Thoracic aorta (tissue), 2 donors: Measurements from ENCODE around the gene KIRREL3. TPM values are rescaled to one million over a fixed set of nuclear protein-coding genes. Genes with fewer than 3 reads are reported as not detected.

Experiments used
- ATAC-seq: fragments of 150-250 bp; one replicate; pipeline ENCODE4 v1.8.0; 2017; ENCODE audit warnings: low read depth; ENCODE audit not compliant: insufficient number of reproducible peaks, low FRiP score
- DNase-seq: peaks from one replicate; pipeline ENCODE4 v3.0.0-alpha.2; 2020; ENCODE audit warnings: low spot score
- H3K27ac ChIP-seq, 2 donors: fragments of 200-600 bp; sonication (generic); 1 replicate in 1 of 2; 2 replicates in 1 of 2; pipeline ENCODE4 v1.5.1; 2016; ENCODE audit warnings: mild to moderate bottlenecking in 2 of 2, moderate library complexity in 2 of 2
- H3K27me3 ChIP-seq: fragments of 200-600 bp; sonication (generic); replicated peaks from 2 replicates; pipeline ENCODE4 v1.6.0; 2016; ENCODE audit warnings: mild to moderate bottlenecking; ENCODE audit not compliant: insufficient read depth
- H3K36me3 ChIP-seq: fragments of 200-600 bp; sonication (generic); one replicate; pipeline ENCODE4 v1.5.1; 2016
- H3K4me1 ChIP-seq, 2 donors: fragments of 200-600 bp; sonication (generic); 1 replicate in 1 of 2; 2 replicates in 1 of 2; pipeline versions ENCODE4 v1.5.1 to v1.6.0; 2016; ENCODE audit warnings: low read depth in 2 of 2, mild to moderate bottlenecking in 1 of 2; ENCODE audit not compliant: control insufficient read depth in 1 of 2
- H3K4me3 ChIP-seq: fragments of 200-600 bp; sonication (generic); 2 replicates; pipeline ENCODE4 v1.5.1; 2016; ENCODE audit warnings: mild to moderate bottlenecking
- H3K9me3 ChIP-seq: fragments of 200-600 bp; sonication (generic); 2 replicates; pipeline ENCODE4 v1.5.1; 2016
- CTCF ChIP-seq: fragments of 200-600 bp; sonication (generic); IDR thresholded peaks from one replicate; pipeline ENCODE4 v1.5.1; 2019; ENCODE audit warnings: antibody characterized with exemption
- total RNA-seq, 2 donors: library from RNA; depleted of rRNA; stranded (reverse); fragments of >200 nt; gene quantifications; one replicate each; pipeline versions ENCODE4 v1.1.0 to v1.2.3, GENCODE V29; 2016

Gene KIRREL3
- total RNA-seq, 2 donors from 2014 or later: not detected

GRCh38 chr11:126588630-126589491 lies 411.7 kb downstream of the KIRREL3 start:
- H3K36me3 ChIP-seq: no peaks in the 10 kb centered on the region
- no peak overlapping the region for H3K27ac ChIP-seq
- ATAC-seq (no peak), DNase-seq (no peak)
- H3K4me3 ChIP-seq: no peak overlapping the region
- no peak for TF ChIP-seq CTCF
- H3K9me3 ChIP-seq: no peaks in the 10 kb centered on the region
- H3K27me3 ChIP-seq: no peaks in the 10 kb centered on the region
- H3K4me1 ChIP-seq: peaks cover 0 to 12% of the 10 kb centered on the region in 2 donors

- H3K27ac ChIP-seq: no peak overlapping the region
- no peak for ATAC-seq
- DNase-seq: no peak
- H3K4me3 ChIP-seq: no peak overlapping the region
- H3K9me3 ChIP-seq: no peaks in the 10 kb centered on the region
- H3K36me3 ChIP-seq: no peaks in the 10 kb centered on the region
- TF ChIP-seq CTCF: no peak
- H3K4me1 ChIP-seq: peaks cover 0 to 12% of the 10 kb centered on the region in 2 donors
- H3K27me3 ChIP-seq: no peaks in the 10 kb centered on the region
These were observed 413.0 kb downstream of the KIRREL3 start for GRCh38 chr11:126587541-126587940.

- Histone ChIP-seq H3K4me3 (peak overlapping the region; percentile 40), H3K27ac (no peak overlapping the region), H3K4me1 (peaks cover 0 to 12% of the 10 kb centered on the region in 2 donors), H3K9me3 (no peaks in the 10 kb centered on the region), H3K27me3 (no peaks in the 10 kb centered on the region), H3K36me3 (no peaks in the 10 kb centered on the region)
- peak; percentile 72 for ATAC-seq
- DNase-seq: peak; percentile 12
- no peak for TF ChIP-seq CTCF
These were observed 414.6 kb downstream of the KIRREL3 start for GRCh38 chr11:126585774-126586491.

GRCh38 chr11:126585388-126585773 lies 415.2 kb downstream of the KIRREL3 start:
- no peaks in the 10 kb centered on the region for H3K36me3 ChIP-seq
- H3K9me3 ChIP-seq: no peaks in the 10 kb centered on the region
- H3K4me3 ChIP-seq: peak overlapping the region; percentile 40
- H3K4me1 ChIP-seq: peaks cover 0 to 12% of the 10 kb centered on the region in 2 donors
- no peak overlapping the region for H3K27ac ChIP-seq
- TF ChIP-seq CTCF: no peak
- H3K27me3 ChIP-seq: no peaks in the 10 kb centered on the region
- ATAC-seq (no peak), DNase-seq (no peak)
